ENCODE measurements around the gene MAGEF1. TPM values are rescaled to one million over a fixed set of nuclear protein-coding genes. Genes with fewer than 3 reads are reported as not detected.

Gene MAGEF1
- polyA plus RNA-seq, 1 donor from 2014 or later: 20.0 TPM

GRCh38 chr3:184662187-184662586 lies 49.7 kb downstream of the MAGEF1 start:
- no peak overlapping the region for H3K4me3 Mint-ChIP-seq
- H3K27me3 Mint-ChIP-seq: peaks cover 3% of the 10 kb centered on the region
- peaks cover 4 to 15% (median 7%) of the 10 kb centered on the region in 3 donors for H3K4me1 Mint-ChIP-seq
- H3K36me3 Mint-ChIP-seq: peaks cover 3% of the 10 kb centered on the region
- no peaks in the 10 kb centered on the region for H3K9me3 Mint-ChIP-seq
- H3K27ac Mint-ChIP-seq: no peak overlapping the region

GRCh38 chr3:184660931-184661330 lies 50.9 kb downstream of the MAGEF1 start:
- no peaks in the 10 kb centered on the region for H3K9me3 Mint-ChIP-seq
- H3K27me3 Mint-ChIP-seq: peaks cover 1% of the 10 kb centered on the region
- no peak overlapping the region for H3K4me3 Mint-ChIP-seq
- H3K4me1 Mint-ChIP-seq: peaks cover 4 to 7% (median 7%) of the 10 kb centered on the region in 3 donors
- peak overlapping the region in 1 of 3 donors; percentile 17 for H3K27ac Mint-ChIP-seq
- no peaks in the 10 kb centered on the region for H3K36me3 Mint-ChIP-seq

Other genes with a start within 250 kb of the MAGEF1 start
- gene EPHB3, start 150.3 kb downstream of the MAGEF1 start, polyA plus RNA-seq: not detected
- gene VPS8, start 100.1 kb upstream of the MAGEF1 start, polyA plus RNA-seq: 22.2 TPM